ENCODE measurements around the gene NTNG1.
"Not testable (repeated sequence)": the region's sequence is repeated elsewhere in the genome, so short reads cannot be mapped to it uniquely, and the experiment has no call there.

NTNG1 gene

GRCh38 chr1:107140703-107141490 is at the start of gene NTNG1:
Gene NTNG1, plus strand, starts transcription at chr1:107141039.
- peak; percentile 78 for DNase-seq

GRCh38 chr1:107091418-107091817 is 49.4 kb upstream of the NTNG1 start:
- DNase-seq, result no peak

GRCh38 chr1:107093395-107093794 is 47.4 kb upstream of the NTNG1 start:
- DNase-seq, result not testable (repeated sequence)

- no peak for DNase-seq
These were observed 45.2 kb upstream of the NTNG1 start for GRCh38 chr1:107095647-107096046.

GRCh38 chr1:107096690-107097089 is 44.1 kb upstream of the NTNG1 start:
- no peak for DNase-seq

- DNase-seq, result no peak
These were observed 41.9 kb upstream of the NTNG1 start for GRCh38 chr1:107098961-107099360.

- no peak for DNase-seq
These were observed 40.4 kb upstream of the NTNG1 start for GRCh38 chr1:107100331-107100984.

GRCh38 chr1:107105914-107106313 is 34.9 kb upstream of the NTNG1 start:
- no peak for DNase-seq

- no peak for DNase-seq
These were observed 30.5 kb upstream of the NTNG1 start for GRCh38 chr1:107110326-107110725.

GRCh38 chr1:107116306-107116790 is 24.5 kb upstream of the NTNG1 start:
- no peak for DNase-seq

GRCh38 chr1:107122225-107122624 is 18.6 kb upstream of the NTNG1 start:
- DNase-seq, result no peak

GRCh38 chr1:107123741-107124140 is 17.1 kb upstream of the NTNG1 start:
- no peak for DNase-seq

- no peak for DNase-seq
These were observed 16.1 kb upstream of the NTNG1 start for GRCh38 chr1:107124694-107125093.

- no peak for DNase-seq
These were observed 8.6 kb upstream of the NTNG1 start for GRCh38 chr1:107132195-107132594.

GRCh38 chr1:107132780-107133179 is 8.1 kb upstream of the NTNG1 start:
- DNase-seq, result no peak

- peak; percentile 80 for DNase-seq
These were observed 5.4 kb upstream of the NTNG1 start for GRCh38 chr1:107135463-107135862.

- no peak for DNase-seq
These were observed 2.7 kb upstream of the NTNG1 start for GRCh38 chr1:107138166-107138565.

GRCh38 chr1:107138767-107139445 is 1.9 kb upstream of the NTNG1 start:
- peak; percentile 73 for DNase-seq

- peak; percentile 84 for DNase-seq
These were observed 771 bp upstream of the NTNG1 start for GRCh38 chr1:107139833-107140702.

GRCh38 chr1:107141491-107142126 is 770 bp downstream of the NTNG1 start:
- DNase-seq, result peak; percentile 69

GRCh38 chr1:107142140-107142542 is 1.3 kb downstream of the NTNG1 start:
- DNase-seq, result no peak

GRCh38 chr1:107142666-107143065 is 1.8 kb downstream of the NTNG1 start:
- no peak for DNase-seq
